Smooth muscle cell (in vitro differentiated cells): ENCODE data around the gene CLPTM1L. TPM values are rescaled to one million over a fixed set of nuclear protein-coding genes. Genes with fewer than 3 reads are reported as not detected.

Experiments
- DNase-seq: peaks from one replicate; lab custom pipeline; 2025; ENCODE audit not compliant: unreplicated experiment; lab: John Stamatoyannopoulos, UW
- H2AFZ ChIP-seq: fragments of 200-600 bp; sonication (generic); 2 replicates; pipeline ENCODE4 v1.6.0; 2016; ENCODE audit warnings: antibody characterized with exemption, low read depth, mild to moderate bottlenecking
- H3F3A ChIP-seq: fragments of 200-600 bp; sonication (generic); 2 replicates; pipeline ENCODE4 v1.6.0; 2017; ENCODE audit warnings: antibody characterized with exemption, low read depth
- H3K27ac ChIP-seq: fragments of 200-600 bp; sonication (generic); 2 replicates; pipeline ENCODE4 v1.5.1; 2016; ENCODE audit warnings: low read depth, mild to moderate bottlenecking
- H3K27me3 ChIP-seq: fragments of 200-600 bp; sonication (generic); 2 replicates; pipeline ENCODE4 v1.6.1; 2016; ENCODE audit warnings: low read depth, mild to moderate bottlenecking
- H3K36me3 ChIP-seq: fragments of 200-600 bp; sonication (generic); 2 replicates; pipeline ENCODE4 v1.5.1; 2016; ENCODE audit warnings: low read depth
- H3K4me1 ChIP-seq: fragments of 200-600 bp; sonication (generic); 2 replicates; pipeline ENCODE4 v1.5.1; 2016; ENCODE audit warnings: low read depth
- H3K4me2 ChIP-seq: fragments of 200-600 bp; sonication (generic); 2 replicates; pipeline ENCODE4 v1.6.0; 2016; ENCODE audit warnings: mild to moderate bottlenecking
- H3K4me3 ChIP-seq: fragments of 200-600 bp; sonication (generic); 2 replicates; pipeline ENCODE4 v1.5.1; 2016; ENCODE audit warnings: mild to moderate bottlenecking
- H3K79me2 ChIP-seq: fragments of 200-600 bp; sonication (generic); 2 replicates; pipeline ENCODE4 v1.6.0; 2016; ENCODE audit warnings: low read depth, mild to moderate bottlenecking
- H3K9ac ChIP-seq: fragments of 200-600 bp; sonication (generic); 2 replicates; pipeline ENCODE4 v1.6.0; 2016; ENCODE audit warnings: low read depth
- H3K9me3 ChIP-seq: fragments of 200-600 bp; sonication (generic); replicated peaks from 2 replicates; pipeline ENCODE4 v1.5.1; 2016; ENCODE audit warnings: low read depth
- H4K20me1 ChIP-seq: fragments of 200-600 bp; sonication (generic); 2 replicates; pipeline ENCODE4 v1.6.0; 2016; ENCODE audit warnings: low read depth
- WGBS: methylation state at CpG from one replicate; pipeline ENCODE4 v1.1.7; 2016; ENCODE audit warnings: low lambda C conversion rate; 5-methylcytosine and 5-hydroxymethylcytosine counted together
- polyA plus RNA-seq: library from polyadenylated mRNA; unstranded; fragments of >200 nt; fragmentation: Nextera tagmentation; extraction: Ambion mirVana; gene quantifications from 2 replicates; pipeline ENCODE4 v1.2.1, GENCODE V29; 2016
- total RNA-seq: library from RNA; depleted of rRNA; stranded (reverse); fragments of >200 nt; gene quantifications from 2 replicates; pipeline ENCODE4 v1.2.3, GENCODE V29; 2014
- TF ChIP-seq, protein P1 (sequence below): fragments of 200-600 bp; sonication (generic); IDR thresholded peaks from 2 replicates; pipeline ENCODE4 v1.5.1; 2017; ENCODE audit warnings: borderline replicate concordance, mild to moderate bottlenecking, antibody characterized with exemption; ENCODE audit not compliant: insufficient read depth, poor library complexity, severe bottlenecking

The CLPTM1L gene
- total and polyA plus RNA-seq, 2 experiments from 2014 or later = 125 to 127 TPM

DNA sequence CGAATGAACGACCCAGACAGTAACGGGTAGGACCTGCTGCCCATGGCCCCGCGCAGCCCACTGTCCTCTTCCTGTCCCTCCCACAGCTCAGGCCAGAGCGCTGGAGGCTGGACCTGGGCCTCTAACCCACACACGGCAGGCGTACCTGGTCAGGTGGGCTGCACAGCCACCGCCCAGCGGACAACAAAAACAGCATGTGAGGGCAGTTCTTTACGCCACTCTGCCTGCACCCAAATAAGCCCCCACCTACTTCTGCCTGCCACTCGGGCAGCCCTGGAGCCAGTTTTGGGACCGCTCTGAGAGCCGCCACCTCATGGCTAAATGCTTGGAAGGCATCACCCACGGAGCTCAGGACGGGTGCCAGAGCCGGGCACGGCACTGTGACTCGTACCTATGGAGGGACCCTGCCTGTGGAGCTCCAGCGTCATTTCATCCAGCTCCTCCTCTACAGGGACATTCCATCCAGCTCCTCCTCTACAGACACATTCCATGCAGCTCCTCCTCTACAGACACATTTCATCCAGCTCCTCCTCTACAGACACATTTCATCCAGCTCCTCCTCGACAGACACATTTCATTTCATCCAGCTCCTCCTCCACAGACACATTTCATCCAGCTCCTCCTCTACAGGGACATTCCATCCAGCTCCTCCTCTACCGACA, 18.9 kb downstream of the CLPTM1L start:
- no peaks in the 10 kb centered on the region for H3K4me1 ChIP-seq
- TF ChIP-seq, protein P1, sequence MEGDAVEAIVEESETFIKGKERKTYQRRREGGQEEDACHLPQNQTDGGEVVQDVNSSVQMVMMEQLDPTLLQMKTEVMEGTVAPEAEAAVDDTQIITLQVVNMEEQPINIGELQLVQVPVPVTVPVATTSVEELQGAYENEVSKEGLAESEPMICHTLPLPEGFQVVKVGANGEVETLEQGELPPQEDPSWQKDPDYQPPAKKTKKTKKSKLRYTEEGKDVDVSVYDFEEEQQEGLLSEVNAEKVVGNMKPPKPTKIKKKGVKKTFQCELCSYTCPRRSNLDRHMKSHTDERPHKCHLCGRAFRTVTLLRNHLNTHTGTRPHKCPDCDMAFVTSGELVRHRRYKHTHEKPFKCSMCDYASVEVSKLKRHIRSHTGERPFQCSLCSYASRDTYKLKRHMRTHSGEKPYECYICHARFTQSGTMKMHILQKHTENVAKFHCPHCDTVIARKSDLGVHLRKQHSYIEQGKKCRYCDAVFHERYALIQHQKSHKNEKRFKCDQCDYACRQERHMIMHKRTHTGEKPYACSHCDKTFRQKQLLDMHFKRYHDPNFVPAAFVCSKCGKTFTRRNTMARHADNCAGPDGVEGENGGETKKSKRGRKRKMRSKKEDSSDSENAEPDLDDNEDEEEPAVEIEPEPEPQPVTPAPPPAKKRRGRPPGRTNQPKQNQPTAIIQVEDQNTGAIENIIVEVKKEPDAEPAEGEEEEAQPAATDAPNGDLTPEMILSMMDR = no peak
- WGBS = 95% methylated on average over 22 of the region's 22 CpGs
- no peak overlapping the region for H3K4me3 ChIP-seq
- peaks cover 21% of the 10 kb centered on the region for H3F3A ChIP-seq
- H3K4me2 ChIP-seq = no peak overlapping the region
- peaks cover 6% of the 10 kb centered on the region for H3K36me3 ChIP-seq
- no peaks in the 10 kb centered on the region for H4K20me1 ChIP-seq
- no peak overlapping the region for H2AFZ ChIP-seq
- DNase-seq = no peak
- no peak overlapping the region for H3K9ac ChIP-seq
- no peak overlapping the region for H3K27ac ChIP-seq
- no peaks in the 10 kb centered on the region for H3K79me2 ChIP-seq
- H3K27me3 ChIP-seq = no peaks in the 10 kb centered on the region
- H3K9me3 ChIP-seq = no peaks in the 10 kb centered on the region

DNA sequence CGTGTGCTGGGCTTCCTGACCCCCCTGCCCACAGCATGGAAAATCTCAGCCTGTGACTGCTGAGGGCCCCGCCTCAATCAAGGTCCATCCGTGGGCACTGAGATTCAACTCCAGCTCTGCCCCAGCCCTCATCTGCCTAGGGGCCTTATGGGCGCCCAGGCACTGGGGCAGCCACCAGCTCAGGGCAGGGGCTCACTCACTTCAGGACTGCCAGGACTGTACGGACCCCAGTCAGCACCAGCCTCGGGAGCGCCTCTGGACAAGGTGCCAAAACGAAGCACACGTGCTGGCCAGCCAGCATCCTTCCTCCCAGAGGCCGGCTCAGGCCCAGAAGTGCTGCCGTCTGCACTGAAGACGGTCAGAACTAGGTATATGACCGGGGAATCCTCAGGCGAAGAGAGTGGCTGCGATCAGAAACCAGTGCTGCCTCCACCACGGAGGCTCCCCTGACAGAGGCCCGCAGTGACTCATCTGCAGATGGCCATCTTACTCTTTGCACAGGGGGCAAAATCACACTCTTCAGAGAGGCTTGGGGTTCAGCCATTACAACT, 19.6 kb downstream of the CLPTM1L start:
- H3K79me2 ChIP-seq = no peaks in the 10 kb centered on the region
- no peaks in the 10 kb centered on the region for H3K9me3 ChIP-seq
- peaks cover 4% of the 10 kb centered on the region for H3K36me3 ChIP-seq
- WGBS = 94% methylated on average over 17 of the region's 17 CpGs
- H3K27ac ChIP-seq = no peak overlapping the region
- DNase-seq = no peak
- H3K9ac ChIP-seq = no peak overlapping the region
- H3K27me3 ChIP-seq = no peaks in the 10 kb centered on the region
- H3K4me1 ChIP-seq = no peaks in the 10 kb centered on the region
- TF ChIP-seq, protein P1 = no peak
- H2AFZ ChIP-seq = no peak overlapping the region
- H3F3A ChIP-seq = peaks cover 21% of the 10 kb centered on the region
- H3K4me2 ChIP-seq = no peak overlapping the region
- no peak overlapping the region for H3K4me3 ChIP-seq
- H4K20me1 ChIP-seq = no peaks in the 10 kb centered on the region

DNA sequence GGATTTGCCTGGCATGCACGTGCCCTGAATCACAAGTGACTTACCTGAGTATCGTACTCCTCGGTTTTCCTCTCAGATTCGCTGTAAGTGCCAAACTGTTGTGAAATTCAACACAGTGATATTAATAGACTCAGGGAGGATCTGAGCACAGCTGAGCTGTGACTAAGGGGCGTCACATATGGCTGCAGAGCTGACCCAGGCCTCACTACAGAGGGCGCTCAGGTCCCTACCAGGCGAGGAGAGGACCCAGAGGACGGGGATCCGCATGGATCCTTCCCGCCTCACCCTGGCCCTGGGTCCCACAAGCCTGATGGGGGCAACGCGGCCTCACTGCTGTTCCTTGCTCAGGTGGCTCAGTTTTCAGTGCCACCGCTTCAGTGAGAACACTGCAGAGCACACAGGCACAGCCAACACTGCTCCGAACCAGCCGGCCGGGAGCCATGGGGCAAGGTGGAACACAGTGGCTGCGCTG, 20.1 kb downstream of the CLPTM1L start:
- Histone ChIP-seq H4K20me1 (no peaks in the 10 kb centered on the region), H3K9ac (no peak overlapping the region), H3K4me3 (no peak overlapping the region), H3K36me3 (no peaks in the 10 kb centered on the region), H3K4me1 (no peaks in the 10 kb centered on the region), H3K4me2 (no peak overlapping the region), H3K9me3 (no peaks in the 10 kb centered on the region), H3K27me3 (no peaks in the 10 kb centered on the region), H3K27ac (no peak overlapping the region), H3F3A (peaks cover 21% of the 10 kb centered on the region), H3K79me2 (no peaks in the 10 kb centered on the region), H2AFZ (no peak overlapping the region)
- 98% methylated on average over 17 of the region's 17 CpGs for WGBS
- no peak for DNase-seq
- TF ChIP-seq, protein P1 = no peak
